SK-N-DZ (cell line): ENCODE measurements around the gene PACSIN2.
"Not testable (repeated sequence)": the region's sequence is repeated elsewhere in the genome, so short reads cannot be mapped to it uniquely, and the experiment has no call there.

Experiments used
- DNase-seq: peaks from one replicate; pipeline ENCODE4 v3.0.0-alpha.2; 2015; ENCODE audit warnings: low spot score

Gene PACSIN2

DNA sequence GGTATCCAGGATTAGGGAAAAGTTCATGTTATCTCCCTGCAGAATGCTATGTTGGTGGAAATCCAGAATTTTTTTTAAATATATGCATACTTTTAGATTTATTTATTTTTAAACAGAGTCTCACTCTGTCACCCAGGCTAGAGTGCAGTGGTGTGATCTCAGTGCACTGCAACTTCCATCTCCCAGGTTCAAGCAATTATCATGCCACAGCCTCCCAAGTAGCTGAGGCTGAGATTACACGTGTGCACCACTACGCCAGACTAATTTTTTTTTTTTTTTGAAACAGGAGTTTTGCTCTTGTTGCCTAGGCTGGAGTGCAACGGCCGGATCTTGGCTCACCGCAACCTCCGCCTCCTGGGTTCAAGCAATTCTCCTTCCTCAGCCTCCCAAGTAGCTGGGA is 2.6 kb downstream of the PACSIN2 start:
- no peak for DNase-seq

DNA sequence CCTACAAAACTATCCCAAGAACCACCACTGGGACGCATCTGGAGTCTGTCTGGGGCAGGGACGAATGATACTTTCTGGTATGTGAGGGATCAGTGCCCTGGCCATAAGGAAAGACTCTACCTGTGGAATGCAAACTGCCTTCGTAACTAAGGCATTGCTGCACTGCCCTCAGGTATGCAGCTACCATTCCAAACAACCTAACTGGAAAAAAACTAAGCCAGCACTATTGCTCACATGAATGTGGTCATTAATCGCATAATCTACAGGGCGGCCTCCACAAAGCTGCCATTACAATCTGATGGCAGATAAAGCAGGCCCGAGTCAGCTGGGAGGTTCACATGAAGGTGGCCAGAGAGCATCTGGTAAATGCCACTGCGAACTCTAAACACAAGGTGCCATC is 3.9 kb downstream of the PACSIN2 start:
- no peak for DNase-seq

DNA sequence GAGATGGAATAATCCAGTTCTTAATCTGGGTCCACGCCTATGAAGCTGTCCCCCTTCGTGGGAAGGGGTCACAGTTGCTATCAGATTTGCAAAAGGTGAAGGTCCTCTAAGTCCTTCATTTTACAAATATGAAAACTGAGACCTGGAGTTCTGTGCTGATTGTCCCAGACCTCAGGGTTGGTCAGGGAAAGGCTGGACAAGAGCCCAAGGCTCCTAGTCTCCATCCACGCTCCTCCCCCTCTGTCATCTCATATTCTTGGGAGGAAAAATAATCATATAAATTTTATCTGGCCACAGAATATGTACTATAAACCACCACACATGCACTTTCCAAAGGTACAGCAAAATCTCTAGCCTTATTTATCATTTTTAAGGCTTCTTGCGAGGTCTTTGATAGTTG is 5.5 kb downstream of the PACSIN2 start:
- DNase-seq, result no peak

DNA sequence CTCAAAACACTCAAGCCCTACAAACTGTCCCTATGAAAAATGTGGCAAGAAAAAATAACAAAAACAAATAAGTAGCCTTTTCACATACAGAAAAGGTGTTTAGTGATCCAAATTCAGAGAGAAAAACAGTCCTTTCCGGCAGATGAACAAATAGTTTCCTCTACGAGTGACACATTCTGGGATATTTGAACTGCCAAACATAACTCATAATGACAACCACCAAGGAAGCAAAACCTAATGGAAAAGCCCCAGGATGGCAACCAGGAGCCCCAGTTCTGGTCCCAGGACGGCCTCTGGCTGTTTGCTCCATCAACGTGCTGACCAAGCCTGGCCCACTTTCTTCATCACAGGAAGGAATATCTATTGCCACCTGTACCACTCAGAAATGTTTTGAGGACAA is 6.0 kb downstream of the PACSIN2 start:
- DNase-seq, result no peak

DNA sequence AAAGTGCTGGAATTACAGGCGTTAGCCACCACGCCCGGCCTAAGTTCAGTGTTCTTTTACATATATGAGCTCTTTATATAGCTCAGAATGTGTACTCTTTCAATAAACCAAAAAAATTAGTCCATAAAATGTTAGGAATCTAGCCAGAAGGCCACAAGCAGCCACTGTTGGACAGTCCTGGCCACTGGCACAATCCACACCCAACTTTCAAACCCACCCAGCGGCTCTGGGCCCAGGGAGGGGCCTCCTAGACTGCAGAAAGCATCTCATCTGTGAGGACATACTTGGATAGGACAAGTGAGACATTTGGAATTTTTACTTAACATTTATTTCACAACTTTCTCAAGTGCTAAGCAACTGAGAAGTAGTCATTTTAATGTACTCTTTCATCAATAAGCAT is 6.4 kb downstream of the PACSIN2 start:
- no peak for DNase-seq

DNA sequence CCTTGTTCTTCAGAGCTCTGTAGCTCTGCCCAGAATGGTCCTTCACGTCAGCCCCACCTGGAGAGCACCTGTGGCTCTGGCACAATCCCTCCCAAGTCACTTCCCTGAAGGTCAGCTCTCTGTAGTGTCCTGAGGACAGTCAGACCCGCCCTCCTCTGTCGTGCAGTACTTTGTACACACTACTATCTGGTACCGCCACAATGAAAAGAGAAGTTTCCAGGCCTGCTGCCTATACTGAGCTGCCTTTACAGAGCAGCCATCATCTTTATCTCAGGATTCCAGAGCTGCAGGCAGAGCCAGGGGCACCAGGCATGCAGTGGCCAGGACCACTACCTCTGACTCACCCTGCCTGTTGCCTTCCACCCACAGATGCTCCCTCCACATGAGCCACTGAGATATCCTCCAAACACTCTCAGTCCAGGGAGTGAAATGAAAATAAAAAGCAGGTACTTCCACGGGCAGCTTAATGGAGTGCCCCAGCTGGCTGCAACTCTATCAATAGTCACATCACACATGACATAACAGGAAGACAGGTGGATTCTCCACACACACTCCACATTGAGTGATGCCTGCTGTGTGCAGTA is 7.3 kb downstream of the PACSIN2 start:
- DNase-seq, result no peak

DNA sequence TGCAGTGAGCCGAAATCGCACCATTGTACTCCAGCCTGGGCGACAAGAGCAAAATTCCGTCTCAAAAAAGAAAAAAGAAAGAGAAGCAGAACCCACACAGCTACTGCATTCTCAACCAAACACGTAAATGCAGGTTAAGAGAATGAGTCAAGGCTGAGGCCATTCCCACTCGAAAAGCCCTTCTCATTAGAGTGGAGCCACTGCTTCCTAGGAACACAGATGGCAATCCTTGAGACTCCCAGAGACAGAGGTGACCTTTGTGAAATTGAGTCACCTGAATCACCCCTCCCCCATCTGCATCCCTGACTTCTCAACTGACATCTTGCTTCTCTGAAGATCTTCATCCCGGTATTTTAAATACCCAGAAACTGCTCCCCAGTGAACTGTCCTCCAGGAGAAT is 8.2 kb downstream of the PACSIN2 start:
- no peak for DNase-seq

DNA sequence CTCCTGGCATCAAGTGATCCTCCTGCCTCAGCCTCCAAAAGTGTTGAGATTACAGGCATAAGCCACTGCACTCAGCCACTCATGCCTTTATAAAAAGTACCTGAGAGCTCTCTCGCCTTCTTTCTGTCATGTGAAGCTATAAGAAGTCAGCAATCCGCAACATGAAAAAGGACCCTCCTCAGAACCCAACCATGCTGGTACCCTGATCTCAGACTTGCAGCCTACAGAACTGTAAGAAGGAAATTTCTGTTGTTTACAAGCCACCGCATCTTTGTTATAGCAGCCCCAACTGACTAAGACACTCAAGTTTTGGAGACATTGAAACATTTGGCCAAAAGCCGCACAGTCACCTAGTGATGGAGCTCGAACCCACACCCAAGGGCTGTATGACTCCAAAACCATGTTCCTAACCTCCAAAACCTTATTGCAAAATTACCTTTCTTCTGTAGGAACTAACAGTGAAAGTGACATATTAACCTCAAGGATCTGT is 8.9 kb downstream of the PACSIN2 start:
- DNase-seq, result no peak

DNA sequence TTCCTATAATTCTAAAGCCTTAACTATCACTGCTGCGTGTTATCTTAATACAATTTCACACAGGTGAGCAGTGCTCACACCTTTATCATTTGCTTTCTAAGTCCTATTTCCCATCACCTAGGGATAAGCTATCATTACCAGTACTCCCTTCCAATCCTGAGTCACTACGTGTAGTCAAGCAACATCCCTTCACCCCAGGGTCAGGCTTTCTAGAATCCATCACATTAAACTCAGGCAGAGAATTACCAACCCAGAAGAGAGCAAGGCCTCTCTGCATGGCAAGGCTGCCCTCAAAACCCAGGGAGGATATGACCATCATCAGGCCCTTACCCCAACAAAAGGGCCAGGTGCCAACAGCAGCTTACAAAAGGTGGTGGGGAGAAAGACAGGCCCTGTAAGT is 9.8 kb downstream of the PACSIN2 start:
- no peak for DNase-seq

DNA sequence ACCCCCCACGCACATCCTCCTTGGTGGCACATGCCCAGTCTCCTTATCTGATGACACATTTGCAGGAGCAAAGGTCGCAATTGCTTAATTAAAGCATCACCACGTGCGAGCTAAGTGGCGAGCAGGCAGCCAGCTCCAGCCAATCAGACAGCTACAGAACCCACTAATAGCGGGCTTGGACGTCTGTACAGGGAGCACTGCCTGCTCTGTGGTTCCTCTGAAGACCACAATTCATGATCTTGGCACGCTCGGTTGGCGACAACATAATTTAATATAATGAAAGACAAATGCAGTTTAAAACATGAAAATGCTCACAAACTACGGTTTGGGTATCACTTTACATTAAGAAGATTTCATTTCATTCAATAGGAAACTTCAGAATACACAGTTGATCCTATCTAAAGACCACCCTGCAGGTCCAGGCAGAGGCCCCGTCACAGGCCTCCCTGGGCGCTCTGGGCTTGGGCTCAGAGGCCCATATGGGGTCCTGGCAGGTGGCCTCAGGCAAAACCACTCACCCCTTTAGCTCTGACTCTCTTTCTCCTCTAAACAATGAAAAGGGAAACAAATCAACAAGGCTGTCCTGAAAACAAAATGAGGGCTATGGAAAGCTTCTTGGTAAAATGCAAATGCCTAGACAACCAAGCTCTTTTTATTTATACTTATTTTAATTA is 10.4 kb downstream of the PACSIN2 start:
- DNase-seq, result peak; percentile 43

DNA sequence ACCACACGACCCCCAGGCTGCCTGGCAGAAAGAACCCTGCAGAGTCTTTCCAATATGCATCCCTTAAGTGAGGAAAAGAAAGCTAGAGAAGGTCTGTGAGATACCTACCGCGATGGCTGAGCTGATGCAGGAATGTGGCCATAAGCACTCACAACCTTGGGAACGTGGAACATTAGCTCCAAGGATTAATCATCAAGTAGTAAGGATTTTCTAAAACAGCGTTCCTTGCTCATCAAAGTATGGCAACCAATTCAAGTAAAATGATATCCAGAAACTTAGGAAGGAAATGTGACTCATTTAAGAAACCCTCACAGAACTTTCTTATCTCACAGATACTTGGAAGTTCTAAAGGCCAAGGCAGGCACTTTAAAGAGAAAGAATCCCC is 12.8 kb downstream of the PACSIN2 start:
- no peak for DNase-seq

DNA sequence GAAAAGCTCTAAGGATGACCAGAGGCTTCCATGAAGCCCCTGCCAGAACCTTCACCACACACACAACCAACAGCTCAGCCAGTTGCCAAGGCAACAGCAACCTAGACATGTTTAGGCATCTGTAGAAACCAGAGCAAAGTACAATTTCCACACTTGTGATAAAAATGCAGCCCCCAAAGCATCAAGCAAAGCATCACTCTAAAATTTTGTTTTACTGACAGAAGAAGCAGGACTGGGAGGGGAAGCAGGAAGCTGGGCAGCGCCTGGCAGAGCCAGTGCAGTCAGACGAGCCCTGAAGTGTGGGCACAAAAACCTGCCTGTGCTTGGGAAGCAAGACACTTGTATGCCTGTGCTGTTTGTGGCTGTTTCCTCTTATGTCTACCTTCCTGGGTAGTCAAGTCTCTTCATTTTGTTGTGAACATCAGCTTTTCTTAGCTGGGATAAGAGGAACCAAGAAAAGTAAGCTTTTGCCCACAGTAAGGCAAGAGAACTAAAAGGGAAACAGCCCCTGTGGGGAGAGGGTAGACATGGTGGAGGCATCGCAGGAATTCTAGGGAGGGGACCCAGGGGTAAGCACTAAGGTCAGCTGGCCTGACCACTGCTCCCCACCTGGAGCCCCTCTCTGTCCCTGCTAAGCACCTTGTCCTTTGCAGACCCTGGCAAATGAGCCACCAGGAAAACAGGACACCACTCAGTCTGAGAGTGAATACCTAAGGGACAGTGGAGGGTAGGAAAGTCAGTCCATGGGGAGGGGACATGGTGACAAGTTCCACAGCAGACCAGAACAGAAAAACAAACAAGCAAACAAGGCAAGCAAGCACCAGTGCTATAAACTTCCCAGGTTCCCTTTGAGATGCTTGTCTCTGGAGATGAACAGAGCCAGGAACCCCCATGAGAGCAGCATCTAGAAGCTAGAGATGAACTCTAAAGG is 13.4 kb downstream of the PACSIN2 start:
- DNase-seq, result no peak

DNA sequence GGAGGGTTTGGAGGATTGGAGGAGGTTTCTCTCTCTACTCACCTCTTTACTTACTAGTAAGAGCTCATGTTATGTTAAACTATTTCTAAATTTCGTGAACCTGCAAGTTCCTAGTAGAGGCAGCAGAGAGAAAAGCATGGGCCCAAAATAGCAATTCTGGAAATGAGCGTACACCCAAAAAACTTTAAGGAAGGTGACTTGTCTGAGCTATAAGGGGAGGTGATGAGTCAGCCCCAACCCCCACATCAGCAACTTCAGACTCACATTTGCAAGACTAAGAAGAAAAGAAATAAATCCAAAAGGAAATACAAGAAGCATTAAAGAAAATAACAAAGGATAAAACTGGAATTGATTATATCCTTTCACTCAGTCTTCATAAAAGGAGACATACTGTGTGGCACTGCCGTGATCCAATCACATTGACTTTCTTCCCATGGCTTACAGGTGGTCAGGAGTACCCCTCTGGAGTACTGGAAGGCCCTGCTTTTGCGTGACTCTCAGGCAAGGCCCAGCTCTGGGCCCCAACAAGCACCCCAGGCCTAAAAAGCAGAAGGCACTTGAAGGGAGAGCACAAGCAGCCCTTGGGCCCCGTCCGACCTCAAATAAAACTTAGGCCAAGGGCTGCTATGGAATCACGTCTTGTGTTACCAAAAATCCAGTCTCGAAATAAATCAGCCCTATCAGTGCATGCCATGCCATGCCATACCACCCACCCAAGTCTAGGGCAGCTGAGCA is 14.3 kb downstream of the PACSIN2 start:
- no peak for DNase-seq

DNA sequence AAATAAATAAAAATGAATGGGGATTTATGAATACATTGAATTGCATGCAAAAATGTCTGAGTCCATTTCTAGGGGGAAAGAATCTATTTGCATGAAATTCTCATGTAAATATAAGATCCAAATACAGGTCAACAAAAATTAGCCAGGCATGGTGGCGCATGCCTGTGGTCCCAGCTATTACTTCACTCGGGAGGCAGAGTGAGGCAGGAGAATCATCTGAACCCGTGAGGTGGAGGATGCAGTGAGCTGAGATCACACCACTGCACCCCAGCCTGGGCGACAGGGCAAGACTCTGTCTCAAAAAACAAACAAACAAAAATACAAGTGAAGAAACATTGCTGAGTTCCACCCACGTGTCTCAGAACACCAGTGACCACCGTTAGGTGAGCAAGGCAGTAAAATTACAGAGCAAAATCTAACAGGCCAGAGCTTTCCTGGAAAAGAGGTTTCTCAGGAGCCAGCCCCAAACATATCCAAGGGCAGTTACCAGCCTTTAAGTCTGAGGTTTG is 17.3 kb downstream of the PACSIN2 start:
- DNase-seq, result no peak

DNA sequence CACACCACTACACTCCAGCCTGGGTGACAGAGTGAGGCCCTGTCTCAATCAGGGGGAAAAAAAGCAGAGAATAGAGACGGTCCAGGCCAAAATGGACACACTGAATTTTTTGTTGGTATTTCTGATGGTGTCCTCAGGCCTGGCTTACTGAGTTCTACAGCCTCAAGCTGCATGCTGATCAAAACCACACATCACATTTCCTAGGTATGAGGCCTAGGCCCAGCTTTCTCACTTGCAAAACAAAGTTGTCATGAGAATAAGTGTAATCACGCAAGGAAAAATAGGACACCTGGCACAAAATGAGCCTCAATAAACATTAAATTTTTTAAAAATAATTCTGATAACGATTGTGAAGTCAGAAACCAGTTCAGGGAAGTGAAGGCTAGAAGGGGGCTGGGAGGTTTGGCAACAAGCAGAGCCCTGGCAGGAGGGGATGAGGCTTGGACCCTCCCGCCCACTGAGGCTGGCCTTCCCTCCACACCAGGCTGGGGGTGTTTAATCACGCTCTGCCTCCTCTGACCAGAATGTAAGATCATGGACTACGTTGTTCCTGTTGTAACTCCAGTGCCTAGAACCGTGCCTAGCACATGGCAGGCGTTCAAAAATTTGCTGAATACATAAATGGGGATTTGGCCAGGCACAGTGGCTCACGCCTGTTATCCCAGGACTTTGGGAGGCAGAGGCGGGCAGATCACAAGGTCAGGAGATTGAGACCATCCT is 18.1 kb downstream of the PACSIN2 start:
- no peak for DNase-seq

DNA sequence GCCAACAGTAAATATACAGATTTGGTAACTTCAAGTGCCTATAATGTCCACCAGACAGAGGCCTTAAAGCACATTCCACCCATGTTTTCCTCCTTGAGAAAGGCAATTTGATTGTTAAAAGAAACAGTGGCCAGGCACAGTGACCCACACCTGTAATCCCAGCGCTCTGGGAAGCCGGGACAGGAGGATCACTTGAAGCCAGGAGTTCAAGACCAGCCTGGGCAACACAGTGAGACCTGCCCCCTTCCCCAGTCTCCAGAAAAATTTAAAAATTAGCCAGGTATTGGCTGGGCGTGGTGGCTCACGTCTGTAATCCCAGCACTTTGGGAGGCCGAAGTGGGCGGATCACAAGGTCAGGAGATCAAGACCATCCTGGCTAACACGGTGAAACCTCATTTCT is 19.3 kb downstream of the PACSIN2 start:
- not testable (repeated sequence) for DNase-seq

DNA sequence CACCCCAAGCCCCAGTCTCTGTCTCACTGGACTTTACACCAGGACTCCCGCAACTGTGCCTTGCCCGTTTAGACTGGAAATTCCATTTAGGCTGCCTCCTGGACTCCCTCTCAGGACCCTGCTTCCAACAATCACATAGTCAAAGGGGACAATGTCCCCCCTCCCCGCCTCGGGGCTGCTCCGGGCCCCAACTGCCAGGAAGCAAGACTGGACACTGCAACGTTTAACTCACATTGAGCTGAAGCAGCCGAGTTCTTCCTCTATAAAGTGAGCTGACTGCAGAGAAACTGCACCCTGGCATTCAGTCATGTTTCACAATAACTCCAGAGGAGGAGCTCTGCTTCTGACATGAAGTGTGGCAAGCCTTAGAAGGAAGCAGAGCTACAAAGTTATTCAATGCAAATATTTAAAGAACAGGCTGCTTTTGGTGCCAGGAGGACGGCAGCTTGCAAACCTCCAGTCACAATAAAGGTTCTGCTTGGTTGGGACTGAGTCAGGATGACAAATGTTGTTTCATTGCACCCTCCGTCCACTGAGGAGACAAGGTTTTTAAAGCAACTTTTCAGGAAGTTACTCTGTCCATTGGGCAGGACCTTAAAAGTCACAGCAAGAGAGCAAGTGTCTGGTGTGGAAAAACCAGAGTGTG is 19.9 kb downstream of the PACSIN2 start:
- no peak for DNase-seq

DNA sequence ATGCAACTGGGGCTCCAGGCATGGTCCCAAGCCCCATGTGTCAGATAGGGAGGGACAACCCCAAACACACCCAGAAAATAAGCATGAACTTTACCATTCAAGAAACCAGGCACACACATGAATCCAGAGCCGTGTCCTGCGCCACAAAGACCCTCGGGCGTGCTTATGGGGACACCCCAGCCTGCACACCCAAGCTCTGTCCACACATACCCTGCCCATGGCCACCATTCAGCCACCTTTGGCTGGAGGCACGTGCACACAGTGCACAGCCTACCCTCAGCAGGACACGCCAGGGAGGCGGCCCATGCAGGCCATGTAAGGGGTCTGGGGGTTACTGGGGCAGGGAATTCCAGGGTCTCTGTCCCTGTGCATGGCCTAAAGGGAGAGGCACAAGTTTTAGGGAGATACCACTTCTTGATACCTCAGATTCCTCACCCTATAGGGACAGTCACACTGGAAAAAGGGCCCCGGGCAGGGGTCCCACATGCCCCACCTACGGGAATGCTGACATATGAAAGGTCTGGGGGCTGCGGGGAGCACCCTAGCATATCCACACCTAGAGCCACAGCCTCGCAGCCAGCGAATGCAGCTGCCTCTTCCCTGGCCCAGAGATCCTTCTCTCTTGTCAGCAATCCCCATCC is 20.6 kb downstream of the PACSIN2 start:
- no peak for DNase-seq

DNA sequence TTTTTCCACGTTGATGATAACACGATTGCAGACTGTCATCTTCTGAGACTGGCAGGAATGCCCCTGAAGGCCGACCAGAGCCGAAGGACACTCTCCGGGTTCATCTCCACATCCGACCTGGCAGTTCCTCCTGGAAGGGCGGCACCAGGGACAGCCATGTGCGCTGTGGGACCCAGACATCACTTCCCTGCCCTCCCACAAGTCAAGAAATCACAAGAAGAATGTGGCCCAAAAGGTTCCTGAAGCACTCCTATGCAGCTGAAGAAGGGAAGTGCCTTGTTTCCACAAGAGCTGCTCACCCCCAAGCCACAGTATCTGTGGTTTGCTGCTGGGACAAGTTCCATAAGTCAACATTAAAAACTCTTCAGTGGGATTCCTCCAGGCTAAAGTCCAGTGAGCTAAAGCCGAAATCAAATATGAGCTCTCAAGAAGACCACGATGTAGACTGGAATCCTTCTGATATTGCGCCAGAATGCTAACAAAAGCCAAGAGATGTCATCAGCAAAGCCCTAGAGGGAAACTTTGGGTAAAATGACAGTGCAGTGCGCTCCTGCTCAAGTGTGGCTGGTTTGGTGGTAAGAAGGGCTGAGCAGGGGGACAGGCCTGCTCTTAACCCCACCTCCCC is 21.2 kb downstream of the PACSIN2 start:
- no peak for DNase-seq
